GM18498 (cell line): Measurements from ENCODE around the gene TOP3B.
"Not testable (repeated sequence)": the region's sequence is repeated elsewhere in the genome, so short reads cannot be mapped to it uniquely, and the experiment has no call there.

Source experiments
- ATAC-seq: cut with Tn5 transposase; IDR thresholded peaks from one replicate; pipeline ENCODE4 v1.9.1; 2021; ENCODE audit warnings: mild to moderate bottlenecking, moderate library complexity; ENCODE audit not compliant: unreplicated experiment

TOP3B gene

DNA sequence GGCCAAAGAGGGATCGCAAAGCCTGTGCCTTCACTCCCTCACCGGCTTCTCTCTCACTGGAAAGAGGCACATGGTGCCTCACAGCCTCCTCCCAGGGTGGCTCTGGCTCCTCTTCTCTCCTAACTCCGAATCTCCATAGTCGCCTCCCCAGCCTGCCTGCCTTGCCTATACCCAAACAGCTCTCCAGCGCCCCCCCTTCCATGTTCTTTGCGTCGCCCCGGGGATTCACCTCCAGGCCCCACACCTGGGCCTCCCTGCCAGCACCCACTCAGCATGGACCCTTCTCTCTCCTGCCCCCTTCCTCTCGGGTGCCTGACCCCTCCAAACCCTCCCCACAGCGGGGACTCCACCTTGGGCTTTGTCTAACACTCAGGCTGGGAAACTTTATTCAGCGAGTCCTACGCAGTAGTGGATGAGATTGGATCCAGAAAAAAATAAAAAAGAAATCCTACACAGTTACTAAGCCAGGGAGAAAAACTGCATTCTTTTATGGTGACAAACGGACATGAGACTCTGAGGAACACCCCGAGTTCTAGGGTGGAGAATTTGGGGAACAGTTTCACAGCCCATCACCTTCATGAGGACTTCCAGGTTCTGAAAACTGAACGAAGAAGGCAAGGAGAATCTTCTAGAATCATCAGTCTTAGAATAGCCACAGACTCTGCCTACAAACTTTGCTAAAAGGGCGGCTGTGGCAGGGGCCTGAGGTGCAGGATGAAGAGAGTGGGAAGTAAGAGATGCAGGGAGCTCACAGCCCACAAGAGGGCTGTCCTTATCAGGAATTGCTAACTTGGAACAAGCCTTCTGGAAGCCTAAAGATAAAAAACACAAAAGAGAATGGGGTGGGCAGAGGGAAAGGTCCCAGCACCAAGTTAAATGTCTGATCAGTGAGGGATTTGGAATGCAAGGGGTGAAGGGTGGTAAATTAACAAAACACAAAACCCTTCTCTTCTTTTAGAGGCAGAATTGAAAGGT, 35.3 kb downstream of the TOP3B start:
- ATAC-seq, result no peak

- no peak for ATAC-seq
These were observed 36.2 kb downstream of the TOP3B start for GRCh38 chr22:21946262-21946925.

GRCh38 chr22:21945453-21946261, 36.9 kb downstream of the TOP3B start:
- no peak for ATAC-seq

DNA sequence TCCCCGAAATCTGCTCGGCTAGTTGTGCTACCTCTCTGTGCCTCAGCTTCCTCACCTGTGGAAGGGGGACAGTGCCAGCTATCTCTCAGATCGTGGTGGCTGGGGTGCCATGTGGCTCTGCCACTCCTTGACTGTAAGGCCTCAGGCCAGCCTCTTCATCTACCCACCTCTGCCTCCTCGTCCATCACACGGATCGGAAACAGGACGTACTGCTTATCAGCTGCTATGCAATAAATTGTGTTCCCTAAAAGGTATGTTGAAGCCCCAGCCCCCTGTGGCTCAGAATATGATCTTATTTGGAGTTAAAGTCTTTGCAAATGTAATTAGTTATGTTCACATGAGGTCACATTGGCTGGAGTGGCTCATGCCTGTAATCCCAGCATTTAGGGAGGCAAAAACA, 37.7 kb downstream of the TOP3B start:
- ATAC-seq, result no peak

GRCh38 chr22:21943571-21944448, 38.8 kb downstream of the TOP3B start:
- no peak for ATAC-seq

GRCh38 chr22:21942407-21943343, 39.9 kb downstream of the TOP3B start:
- no peak for ATAC-seq

- no peak for ATAC-seq
These were observed 40.7 kb downstream of the TOP3B start for GRCh38 chr22:21941921-21942320.

DNA sequence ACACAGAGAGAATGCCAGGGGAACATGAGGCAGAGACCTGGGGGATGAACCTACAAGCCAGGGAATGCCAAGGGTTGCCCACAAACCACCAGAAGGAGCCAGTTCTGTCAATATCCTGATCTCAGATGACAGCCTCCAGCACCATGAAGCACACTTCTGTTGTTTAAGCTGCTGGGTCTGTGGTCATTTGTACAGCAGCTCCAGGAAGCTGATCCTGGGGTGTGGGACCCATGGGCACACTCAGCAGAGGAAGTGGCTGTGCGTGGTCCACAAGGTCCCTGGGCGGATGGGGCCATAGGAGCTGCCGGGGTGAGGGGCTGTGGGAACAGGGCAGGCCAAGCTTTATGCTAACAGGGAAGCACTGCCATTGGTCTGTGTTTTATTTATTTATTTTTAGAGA, 42.1 kb downstream of the TOP3B start:
- no peak for ATAC-seq

- not testable (repeated sequence) for ATAC-seq
These were observed 42.7 kb downstream of the TOP3B start for GRCh38 chr22:21939935-21940334.

- no peak for ATAC-seq
These were observed 43.1 kb downstream of the TOP3B start for GRCh38 chr22:21939461-21939913.

DNA sequence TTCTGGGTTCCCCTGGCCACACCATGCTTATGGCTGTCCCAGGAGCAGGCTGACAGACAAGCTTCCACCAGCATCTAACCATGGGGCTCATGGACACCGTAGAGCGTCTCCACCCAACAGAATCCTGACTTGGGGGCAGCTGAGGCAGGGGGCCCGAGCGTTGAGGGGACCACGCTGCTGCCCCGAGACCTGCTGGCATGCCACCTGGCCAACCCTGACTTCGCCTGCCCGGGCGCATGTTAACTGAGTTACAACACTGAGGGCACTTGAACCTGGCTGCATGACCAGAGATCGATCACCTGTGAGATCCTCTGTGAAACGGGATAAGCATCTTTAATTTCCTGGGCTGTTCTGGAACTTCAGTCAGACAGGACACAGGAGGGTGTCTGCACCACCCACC, 43.7 kb downstream of the TOP3B start:
- no peak for ATAC-seq

DNA sequence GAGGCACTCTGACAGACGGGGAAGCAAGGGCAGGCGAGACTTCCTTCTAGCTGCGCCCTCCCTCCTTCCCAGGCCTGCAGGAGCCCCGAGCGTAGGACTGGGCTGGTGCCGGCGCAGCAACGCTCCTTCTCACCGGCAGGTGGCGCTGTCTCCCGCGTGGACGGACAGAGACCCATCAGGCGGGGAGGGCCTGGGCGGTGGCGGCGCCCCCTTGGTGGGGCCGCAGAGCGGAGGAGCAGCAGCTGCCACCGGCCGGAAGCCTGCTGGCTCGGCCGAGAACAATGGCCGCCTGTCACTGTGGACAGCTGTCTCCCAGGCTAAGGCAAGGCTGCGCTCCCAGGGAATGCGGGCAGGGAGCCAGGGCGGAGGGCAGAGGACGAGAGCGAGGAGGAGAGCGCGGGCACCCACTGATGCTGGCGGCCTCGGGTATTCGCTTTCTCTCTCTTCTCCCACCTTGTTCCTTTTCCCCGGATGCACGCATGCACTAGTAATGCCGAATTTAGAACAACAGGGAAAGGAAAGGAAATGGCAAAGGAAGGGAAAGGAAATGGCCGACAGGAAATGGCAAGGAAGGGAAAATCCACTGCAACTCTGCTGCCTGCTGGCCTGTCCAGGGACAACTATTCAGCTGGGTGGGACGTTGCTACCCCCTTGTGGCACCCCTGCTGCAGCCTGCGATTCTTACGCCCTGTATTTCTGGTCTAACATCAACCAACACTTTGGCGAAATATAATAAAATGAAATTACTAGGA, 44.3 kb downstream of the TOP3B start:
- peak; percentile 89 for ATAC-seq

GRCh38 chr22:21937821-21938070, 44.8 kb downstream of the TOP3B start:
- ATAC-seq, result no peak

GRCh38 chr22:21937041-21937820, 45.4 kb downstream of the TOP3B start:
- ATAC-seq, result no peak

DNA sequence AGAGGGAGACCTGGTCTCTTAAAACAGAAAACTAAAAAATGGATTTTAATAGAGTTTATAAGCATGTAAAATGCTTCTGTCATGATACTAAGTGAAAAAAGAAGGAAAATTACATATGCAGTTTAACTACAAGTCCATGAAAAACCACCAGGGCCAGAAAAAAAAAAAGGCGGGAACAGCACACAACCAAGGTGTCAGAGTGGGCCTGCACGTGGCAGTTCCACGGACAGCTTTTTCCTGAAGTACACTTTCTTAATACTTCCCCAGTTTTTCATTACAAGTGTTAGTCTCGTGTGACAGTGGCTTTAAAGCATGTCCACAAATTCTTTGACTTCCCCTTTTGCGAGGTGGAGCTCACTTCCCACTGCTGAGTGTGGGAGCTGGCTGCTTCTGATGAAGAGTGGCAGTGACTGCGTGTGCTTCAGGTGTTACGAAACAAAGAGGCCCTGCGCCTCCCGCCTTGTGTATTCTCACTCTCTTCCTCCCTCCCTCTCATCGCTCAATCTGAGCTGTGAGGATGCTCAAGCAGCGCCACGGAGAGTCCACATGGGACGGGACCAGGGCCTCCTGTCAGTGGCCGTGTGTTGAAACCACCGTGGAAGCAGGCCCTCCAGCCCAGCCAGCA, 46.3 kb downstream of the TOP3B start:
- ATAC-seq, result no peak

DNA sequence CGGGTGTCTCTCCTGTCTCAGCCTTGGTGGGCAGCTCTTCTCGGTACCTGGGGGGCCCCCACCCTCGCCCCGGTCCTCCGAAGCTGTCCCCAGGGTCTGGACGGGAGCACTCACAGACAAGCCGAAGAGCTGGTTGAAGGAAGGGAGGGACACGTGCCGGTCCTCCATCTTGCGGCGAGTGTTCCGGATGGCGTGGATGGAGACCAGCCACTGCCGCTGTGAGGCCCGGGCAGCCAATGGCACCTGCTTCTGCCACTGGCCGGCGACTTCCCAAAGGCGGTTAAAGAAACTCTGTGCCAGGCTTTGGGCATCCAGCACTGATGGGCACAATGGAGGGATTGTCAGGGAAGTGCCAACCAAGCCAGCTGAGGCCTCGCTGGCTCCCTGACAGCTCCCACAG, 48.7 kb downstream of the TOP3B start:
- no peak for ATAC-seq

DNA sequence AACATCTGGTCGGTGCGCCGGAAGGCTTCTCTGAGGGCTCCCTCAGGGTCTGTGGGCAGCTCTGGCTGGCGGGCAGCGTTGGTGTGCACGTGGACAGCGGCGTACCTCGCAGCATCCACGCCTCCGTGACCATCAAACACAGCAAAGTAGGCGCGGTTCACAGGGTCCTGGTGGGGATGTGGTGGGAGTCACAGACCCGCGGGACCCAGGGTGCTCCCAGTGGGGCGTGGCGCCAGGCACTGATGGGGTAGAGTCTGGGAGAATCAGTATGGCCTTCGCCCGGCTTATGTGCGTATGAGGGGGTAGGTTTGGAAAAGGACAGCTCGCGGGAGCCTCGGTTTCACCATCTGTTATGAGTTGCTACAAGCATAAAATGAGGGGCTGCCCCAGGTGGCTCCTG, 49.2 kb downstream of the TOP3B start:
- no peak for ATAC-seq

- no peak for ATAC-seq
These were observed 50.2 kb downstream of the TOP3B start for GRCh38 chr22:21932347-21932746.
